Tibial artery (tissue), 4 donors: ENCODE results near the gene ACTL8.

Source experiments
- DNase-seq, 2 donors: peaks; one replicate each; pipeline ENCODE4 v3.0.0-alpha.2; 2019
- H3K27ac ChIP-seq, 2 donors: fragments of 200-600 bp; sonication (generic) in 1 of 2; 1 replicate in 1 of 2; 2 replicates in 1 of 2; pipeline ENCODE4 v1.5.1; 2018 to 2019; ENCODE audit warnings: mild to moderate bottlenecking in 1 of 2
- H3K27me3 ChIP-seq, 2 donors: fragments of 200-600 bp; sonication (generic) in 1 of 2; one replicate each; pipeline versions ENCODE4 v1.5.1 to v1.6.0; 2016 to 2019
- H3K36me3 ChIP-seq, 3 donors: fragments of 200-600 bp; sonication (generic) in 2 of 3; one replicate each; pipeline ENCODE4 v1.5.1; 2016 to 2019; ENCODE audit warnings: mild to moderate bottlenecking in 2 of 3
- H3K4me1 ChIP-seq, 4 donors: fragments of 200-600 bp; sonication (generic) in 2 of 4; 1 replicate in 3 of 4; 2 replicates in 1 of 4; pipeline ENCODE4 v1.5.1; 2016 to 2019
- H3K4me3 ChIP-seq, 2 donors: fragments of 200-600 bp; sonication (generic) in 1 of 2; 1 replicate in 1 of 2; 2 replicates in 1 of 2; pipeline ENCODE4 v1.5.1; 2018 to 2019; ENCODE audit warnings: mild to moderate bottlenecking in 2 of 2
- H3K9me3 ChIP-seq, 3 donors: fragments of 200-600 bp; sonication (generic) in 1 of 3; one replicate each; pipeline ENCODE4 v1.5.1; 2016 to 2019
- intact Hi-C: fragments of 100-400 bp; cut with DNase I; formaldehyde crosslinking; loops from one replicate; pipeline ENCODE4 v1.15.0; 2023; ENCODE audit warnings: low total_unique reads
- TF ChIP-seq, protein P1 (sequence below), 2 experiments: fragments of 200-600 bp in 1 of 2; fragments of 450-650 bp in 1 of 2; IDR thresholded peaks; one replicate each; pipeline ENCODE4 v1.5.1; 2017 to 2019; ENCODE audit warnings: antibody characterized with exemption in 2 of 2, mild to moderate bottlenecking in 1 of 2, moderate library complexity in 1 of 2

Gene ACTL8, protein sequence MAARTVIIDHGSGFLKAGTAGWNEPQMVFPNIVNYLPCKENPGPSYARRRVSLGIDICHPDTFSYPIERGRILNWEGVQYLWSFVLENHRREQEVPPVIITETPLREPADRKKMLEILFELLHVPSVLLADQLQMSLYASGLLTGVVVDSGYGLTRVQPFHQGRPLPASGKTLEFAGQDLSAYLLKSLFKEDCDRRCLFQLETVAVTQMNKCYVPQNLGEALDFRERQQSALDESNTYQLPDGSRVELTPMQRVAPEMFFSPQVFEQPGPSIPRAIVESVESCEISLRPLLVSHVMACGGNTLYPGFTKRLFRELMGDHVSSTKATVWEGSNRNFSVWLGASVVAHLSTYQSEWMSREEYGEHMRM

GRCh38 chr1:17755120-17755519, at the start of gene ACTL8:
Gene ACTL8 (plus strand): TSS chr1:17755333. CDS start chr1:17823009, 67,676 bp downstream.
- peaks cover 0 to 55% (median 52%) of the 10 kb centered on the region in 3 donors for H3K9me3 ChIP-seq
- TF ChIP-seq, protein P1, sequence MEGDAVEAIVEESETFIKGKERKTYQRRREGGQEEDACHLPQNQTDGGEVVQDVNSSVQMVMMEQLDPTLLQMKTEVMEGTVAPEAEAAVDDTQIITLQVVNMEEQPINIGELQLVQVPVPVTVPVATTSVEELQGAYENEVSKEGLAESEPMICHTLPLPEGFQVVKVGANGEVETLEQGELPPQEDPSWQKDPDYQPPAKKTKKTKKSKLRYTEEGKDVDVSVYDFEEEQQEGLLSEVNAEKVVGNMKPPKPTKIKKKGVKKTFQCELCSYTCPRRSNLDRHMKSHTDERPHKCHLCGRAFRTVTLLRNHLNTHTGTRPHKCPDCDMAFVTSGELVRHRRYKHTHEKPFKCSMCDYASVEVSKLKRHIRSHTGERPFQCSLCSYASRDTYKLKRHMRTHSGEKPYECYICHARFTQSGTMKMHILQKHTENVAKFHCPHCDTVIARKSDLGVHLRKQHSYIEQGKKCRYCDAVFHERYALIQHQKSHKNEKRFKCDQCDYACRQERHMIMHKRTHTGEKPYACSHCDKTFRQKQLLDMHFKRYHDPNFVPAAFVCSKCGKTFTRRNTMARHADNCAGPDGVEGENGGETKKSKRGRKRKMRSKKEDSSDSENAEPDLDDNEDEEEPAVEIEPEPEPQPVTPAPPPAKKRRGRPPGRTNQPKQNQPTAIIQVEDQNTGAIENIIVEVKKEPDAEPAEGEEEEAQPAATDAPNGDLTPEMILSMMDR (IDR thresholded peaks at IDR 0.05) = no peak
- H3K27me3 ChIP-seq = peaks cover 0 to 12% of the 10 kb centered on the region in 2 donors
- intact Hi-C loops = no loop called here
- no peaks in the 10 kb centered on the region for H3K4me1 ChIP-seq
- no peak within 1 kb of the TSS for H3K27ac ChIP-seq
- no peak for DNase-seq
- H3K4me3 ChIP-seq = no peak within 1 kb of the TSS
- peaks cover 0 to 10% (median 0%) of the 10 kb centered on the region in 3 donors for H3K36me3 ChIP-seq

DNA sequence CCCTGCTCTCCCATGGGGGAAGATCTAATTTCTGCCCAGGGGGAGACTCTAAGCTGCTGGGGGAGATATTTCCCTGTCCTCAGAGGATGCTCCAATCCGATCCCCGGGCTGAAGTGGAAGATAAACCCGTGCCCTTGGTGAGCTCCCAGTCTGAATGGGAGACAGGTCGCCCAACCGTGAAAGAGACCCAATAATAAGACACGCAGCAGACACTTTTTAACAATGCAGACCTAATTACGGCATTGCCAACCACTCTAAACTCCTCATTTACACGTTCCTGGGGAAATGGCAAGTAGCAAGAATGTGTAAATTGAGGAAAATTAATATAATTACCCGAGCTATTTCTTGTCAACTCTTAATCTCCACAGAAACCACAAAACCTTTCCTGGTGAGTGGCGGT, 48.7 kb upstream of the ACTL8 start:
- Histone ChIP-seq H3K36me3 (no peaks in the 10 kb centered on the region), H3K4me1 (no peaks in the 10 kb centered on the region), H3K4me3 (no peak overlapping the region), H3K9me3 (no peaks in the 10 kb centered on the region), H3K27me3 (no peaks in the 10 kb centered on the region), H3K27ac (no peak overlapping the region)
- intact Hi-C loops = no loop called here
- TF ChIP-seq, protein P1 (IDR thresholded peaks at IDR 0.05) = no peak
- no peak for DNase-seq

DNA sequence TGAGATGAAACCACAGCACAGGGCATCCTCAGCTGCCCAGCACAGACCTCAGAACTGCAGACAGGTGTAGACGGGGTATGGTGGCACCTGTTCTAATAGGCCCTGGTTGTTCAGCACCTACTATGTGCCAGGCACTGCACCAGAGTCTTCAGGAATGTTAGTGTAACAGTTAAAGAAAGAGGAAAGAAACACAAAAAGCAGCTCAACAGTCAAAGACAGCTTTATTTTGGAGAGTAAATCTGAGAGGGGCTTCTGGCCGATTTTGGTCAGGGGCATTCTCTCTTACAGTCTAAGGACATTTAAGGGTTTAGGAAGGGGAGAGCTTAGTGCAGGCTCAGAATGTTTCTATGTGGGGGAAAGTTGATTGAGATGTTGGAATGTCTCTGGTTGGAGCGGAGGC, 45.2 kb upstream of the ACTL8 start:
- no peak for DNase-seq
- Histone ChIP-seq H3K4me3 (no peak overlapping the region), H3K36me3 (no peaks in the 10 kb centered on the region), H3K9me3 (no peaks in the 10 kb centered on the region), H3K27me3 (peaks cover 0 to 6% of the 10 kb centered on the region in 2 donors), H3K27ac (no peak overlapping the region), H3K4me1 (no peaks in the 10 kb centered on the region)
- TF ChIP-seq, protein P1 (IDR thresholded peaks at IDR 0.05) = no peak
- intact Hi-C loops = no loop called here

- H3K4me3 ChIP-seq = no peak overlapping the region
- intact Hi-C loops = no loop called here
- no peaks in the 10 kb centered on the region for H3K9me3 ChIP-seq
- H3K4me1 ChIP-seq = no peaks in the 10 kb centered on the region
- H3K27me3 ChIP-seq = peaks cover 0 to 9% of the 10 kb centered on the region in 2 donors
- TF ChIP-seq, protein P1 (IDR thresholded peaks at IDR 0.05) = no peak
- no peak for DNase-seq
- H3K36me3 ChIP-seq = no peaks in the 10 kb centered on the region
- H3K27ac ChIP-seq = no peak overlapping the region
These were observed 44.1 kb upstream of the ACTL8 start for GRCh38 chr1:17710889-17711576.

- no peak for DNase-seq
These were observed 43.6 kb upstream of the ACTL8 start for GRCh38 chr1:17711577-17711910.

More at GRCh38 chr1:17711577-17711910, 43.6 kb upstream of the ACTL8 start:
- Histone ChIP-seq H3K4me3 (no peak overlapping the region), H3K27ac (no peak overlapping the region), H3K36me3 (no peaks in the 10 kb centered on the region), H3K27me3 (peaks cover 0 to 9% of the 10 kb centered on the region in 2 donors), H3K9me3 (no peaks in the 10 kb centered on the region), H3K4me1 (no peaks in the 10 kb centered on the region)
- intact Hi-C loops = no loop called here
- TF ChIP-seq, protein P1 (IDR thresholded peaks at IDR 0.05) = no peak
